ENCODE data around the gene GALNT9.
"Not testable (repeated sequence)": the region's sequence is repeated elsewhere in the genome, so short reads cannot be mapped to it uniquely, and the experiment has no call there.

GALNT9 gene

DNA sequence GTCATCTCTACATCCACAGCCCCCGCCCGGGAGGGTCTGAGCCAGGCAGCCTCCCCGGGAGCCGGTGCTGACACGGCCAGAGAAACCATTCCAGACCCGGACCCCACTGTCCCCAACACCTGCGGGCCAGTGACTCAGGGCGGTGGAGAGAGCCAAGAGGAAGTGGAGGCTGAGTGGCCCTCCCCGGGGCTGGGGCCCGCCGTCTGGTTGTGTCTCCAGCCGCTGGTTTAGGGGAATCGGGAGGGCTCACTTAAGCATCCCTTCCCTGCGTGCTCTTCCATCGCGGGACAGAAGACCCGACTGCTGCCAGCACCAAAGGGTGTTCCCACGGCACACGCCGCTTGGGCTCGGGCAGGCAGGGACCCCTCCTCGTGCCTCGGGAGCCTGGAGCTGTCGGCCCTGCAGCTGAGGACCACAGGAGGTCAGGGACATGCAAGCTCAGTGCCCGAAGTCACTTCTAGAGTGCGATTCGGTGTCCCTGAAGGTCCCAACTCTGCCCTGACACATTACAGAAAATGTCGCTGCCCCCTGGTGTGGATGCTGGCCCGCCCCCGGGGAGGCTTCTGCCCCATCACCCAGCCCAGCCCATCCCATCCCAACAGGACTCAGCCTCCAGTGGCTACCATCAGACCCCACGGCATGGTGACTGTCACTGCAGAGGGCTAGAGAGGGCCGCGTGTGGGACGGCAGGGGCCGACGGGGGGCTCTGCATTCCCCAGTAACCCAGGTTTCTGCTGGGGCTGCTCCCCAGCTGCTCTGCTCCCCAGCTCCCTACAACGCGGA is 50.8 kb downstream of the GALNT9 start:
- DNase-seq = no peak

DNA sequence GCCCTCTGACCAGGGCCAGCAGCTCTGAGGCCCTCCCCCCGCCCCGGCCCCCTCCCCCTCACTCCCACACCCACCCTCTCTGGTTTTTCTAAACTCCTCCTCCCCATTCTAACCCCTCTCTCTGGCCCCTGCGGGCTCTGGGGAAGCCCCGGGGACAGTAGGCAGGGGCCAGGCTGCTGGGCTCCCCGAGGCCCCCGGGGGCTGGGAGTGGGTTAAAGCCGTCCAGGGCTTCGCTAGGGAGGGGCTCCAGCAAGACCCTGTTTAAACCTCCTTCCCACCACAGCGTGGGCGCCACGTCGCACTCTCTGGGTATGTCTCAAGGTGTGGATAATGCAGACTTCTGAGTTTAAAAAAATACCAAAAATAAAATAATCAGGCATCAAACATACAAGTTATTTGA is 51.4 kb downstream of the GALNT9 start:
- no peak for DNase-seq

DNA sequence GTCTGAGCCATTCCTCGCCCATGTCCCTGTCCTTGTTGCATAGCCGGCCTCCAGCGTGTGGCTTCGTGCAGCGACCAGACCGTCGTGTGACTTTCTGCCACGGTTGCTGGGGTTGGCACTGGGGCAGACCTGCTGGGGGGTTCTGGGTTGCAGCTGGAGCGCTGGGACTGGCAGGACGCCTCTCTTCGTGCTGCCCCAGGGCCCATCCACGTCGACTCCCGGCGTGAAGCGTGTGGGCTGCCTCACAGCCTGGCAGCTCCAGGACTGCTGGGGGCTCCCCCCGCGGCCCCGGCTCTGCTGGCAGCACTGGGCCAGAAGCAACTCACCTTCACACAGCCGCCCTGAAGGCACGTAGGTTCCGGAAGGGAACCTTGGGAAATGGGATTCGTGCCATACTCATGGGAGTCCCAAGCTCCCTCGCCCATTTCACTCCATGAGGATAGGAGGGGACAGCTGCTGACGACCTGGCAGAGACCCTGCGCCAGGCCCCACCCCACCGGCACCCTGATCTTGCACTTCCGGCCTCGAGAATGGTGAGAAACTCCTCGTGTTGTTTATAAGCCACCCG is 51.9 kb downstream of the GALNT9 start:
- no peak for DNase-seq

DNA sequence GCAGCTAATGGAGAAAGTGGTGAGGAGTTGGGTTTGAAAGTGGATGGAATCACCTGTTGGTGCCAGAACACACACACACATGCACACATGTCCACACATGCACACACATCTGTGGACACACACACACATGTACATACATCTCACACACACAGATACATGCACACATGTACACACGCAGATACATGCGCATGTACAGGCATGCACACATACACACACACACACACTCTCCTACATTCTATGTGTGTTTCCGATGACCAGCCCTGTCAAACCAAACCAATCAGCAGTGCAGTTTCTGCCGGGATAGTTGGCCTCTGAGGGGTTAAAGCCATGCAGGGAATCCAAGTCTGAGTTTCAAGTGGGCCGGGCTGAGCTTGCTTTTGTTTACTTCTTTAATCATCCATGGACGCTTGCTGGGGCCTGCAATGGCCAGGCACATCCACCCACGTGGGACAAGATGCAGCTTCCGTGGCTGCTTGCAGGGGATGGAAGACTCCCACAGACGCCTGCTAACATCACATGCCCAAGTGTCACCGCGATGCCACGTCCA is 52.5 kb downstream of the GALNT9 start:
- DNase-seq = no peak

DNA sequence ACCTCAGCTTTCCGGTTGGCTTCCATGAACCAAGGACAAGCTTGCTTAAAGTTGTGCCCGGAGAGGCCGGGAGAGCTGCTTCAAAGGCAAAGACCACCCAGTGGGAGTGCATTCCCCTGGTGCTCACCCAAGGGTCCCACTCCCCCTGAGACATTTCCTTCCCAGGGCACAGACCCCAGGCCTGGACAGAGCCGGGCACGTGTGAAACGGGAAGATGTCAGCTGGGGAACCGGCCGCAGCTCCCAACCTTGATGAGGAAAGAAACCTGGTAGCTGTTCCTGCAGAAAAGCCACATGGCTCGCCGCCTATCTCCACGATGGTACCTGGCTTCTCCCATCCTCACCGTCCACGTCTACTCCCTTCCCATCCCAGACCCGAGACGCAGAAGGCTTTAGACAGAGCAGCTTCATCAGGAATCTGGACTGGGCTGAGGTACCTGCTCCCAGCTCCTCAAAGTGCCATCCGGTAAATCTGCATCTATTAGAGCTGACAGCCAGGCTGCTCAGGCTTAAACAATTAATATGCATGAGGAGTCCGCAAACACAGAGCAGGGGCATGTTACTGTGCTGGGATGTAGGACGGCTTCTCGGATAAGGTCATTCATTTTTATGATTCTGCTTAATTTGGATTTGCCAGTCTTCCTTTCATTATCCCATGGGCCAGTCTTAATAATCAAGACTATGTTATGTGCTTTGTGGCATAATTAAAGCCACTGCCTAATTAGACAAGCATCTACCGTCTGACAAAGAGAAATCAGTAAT is 53.1 kb downstream of the GALNT9 start:
- no peak for DNase-seq

DNA sequence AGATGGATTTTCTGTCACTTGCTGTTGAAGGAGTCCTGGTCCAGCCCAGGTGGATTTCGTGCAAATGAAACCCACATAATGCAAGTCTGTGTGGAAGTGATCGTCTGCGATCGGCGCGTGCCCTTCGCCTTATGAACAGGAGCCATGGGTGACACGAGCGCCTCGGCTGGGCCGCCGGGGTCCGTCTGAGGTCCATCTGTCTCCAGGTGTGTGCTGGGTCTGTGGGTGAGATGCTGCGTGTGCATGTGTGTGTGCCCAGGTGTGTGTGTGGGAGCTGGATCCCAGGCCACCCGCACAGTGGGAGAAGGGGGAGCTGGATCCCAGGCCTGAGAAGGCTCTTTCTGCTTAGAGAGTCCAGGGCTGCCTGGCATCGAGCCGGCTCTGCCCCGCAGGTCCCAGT is 53.8 kb downstream of the GALNT9 start:
- no peak for DNase-seq

DNA sequence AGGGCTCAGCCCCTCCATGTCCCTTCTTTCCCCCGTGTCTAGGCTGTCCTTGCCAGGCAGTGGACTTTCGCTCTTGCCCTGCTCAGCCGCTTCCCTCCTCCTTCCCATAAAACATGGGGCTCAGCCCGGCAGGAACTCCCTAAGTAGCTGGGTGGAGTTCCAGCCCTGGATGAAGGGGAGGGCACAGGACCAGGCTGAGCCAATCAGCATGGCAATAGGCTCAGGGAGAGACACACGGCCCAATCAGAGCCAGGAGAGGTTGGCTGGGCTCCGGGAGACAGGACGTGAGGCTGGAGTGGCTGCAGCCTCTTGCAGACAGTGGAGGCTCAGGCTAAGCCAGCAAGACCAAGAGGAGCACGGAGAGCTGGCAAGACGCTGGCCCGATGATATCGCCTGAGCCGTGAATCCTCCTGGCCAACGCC is 54.3 kb downstream of the GALNT9 start:
- DNase-seq = no peak

DNA sequence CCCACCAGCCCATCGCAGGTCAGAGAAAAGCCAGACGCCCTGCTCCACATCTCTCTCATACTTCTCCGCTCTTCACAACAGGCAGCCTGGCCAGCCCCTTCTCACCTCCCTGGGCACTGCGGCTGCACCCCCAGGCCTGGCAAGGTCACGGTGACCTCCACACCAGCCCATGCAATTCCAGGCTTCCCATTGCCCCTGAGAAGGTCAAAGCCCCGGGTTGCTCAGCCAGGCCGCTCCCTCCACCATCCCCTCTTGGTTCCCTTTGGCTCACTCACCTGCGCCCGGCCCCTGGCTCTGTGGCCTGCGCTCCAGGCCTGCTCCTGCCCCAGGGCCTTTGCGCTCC is 55.4 kb downstream of the GALNT9 start:
- DNase-seq = no peak

DNA sequence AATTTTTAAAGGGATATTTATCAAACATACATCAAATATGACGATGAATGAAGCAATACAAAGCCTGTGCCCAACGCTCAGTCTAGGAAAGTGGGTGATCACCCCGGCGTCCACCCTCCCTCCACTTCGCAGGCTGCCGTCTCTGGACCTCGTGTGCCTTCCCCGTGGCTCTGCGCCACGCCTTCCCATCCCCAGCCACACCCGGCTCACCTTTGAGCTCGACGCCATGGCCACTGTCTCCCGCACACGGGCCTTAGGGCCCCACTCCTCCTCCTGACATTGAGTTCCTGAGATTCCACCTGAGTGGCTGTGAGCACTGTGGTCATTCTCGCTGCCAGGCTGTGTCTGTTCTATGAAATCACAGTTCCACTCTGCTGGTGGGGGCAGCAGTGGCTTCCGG is 56.7 kb downstream of the GALNT9 start:
- no peak for DNase-seq

DNA sequence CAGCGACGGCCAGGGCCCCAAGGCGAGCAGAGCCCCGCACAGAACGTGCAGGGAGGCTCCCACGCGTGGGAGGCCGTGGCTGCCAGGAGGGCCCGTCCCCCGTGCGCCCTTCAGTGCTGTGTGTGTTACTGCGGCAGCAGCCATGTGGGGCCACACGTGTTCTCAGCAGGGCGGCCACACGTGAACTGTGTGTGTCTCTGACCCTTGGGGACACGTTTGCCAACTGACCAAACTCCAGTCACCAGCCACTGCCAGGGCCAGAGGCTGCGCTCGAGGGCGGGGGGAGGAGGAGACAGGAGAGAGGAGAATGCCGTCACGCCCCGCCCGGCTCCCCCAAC is 57.7 kb downstream of the GALNT9 start:
- no peak for DNase-seq

DNA sequence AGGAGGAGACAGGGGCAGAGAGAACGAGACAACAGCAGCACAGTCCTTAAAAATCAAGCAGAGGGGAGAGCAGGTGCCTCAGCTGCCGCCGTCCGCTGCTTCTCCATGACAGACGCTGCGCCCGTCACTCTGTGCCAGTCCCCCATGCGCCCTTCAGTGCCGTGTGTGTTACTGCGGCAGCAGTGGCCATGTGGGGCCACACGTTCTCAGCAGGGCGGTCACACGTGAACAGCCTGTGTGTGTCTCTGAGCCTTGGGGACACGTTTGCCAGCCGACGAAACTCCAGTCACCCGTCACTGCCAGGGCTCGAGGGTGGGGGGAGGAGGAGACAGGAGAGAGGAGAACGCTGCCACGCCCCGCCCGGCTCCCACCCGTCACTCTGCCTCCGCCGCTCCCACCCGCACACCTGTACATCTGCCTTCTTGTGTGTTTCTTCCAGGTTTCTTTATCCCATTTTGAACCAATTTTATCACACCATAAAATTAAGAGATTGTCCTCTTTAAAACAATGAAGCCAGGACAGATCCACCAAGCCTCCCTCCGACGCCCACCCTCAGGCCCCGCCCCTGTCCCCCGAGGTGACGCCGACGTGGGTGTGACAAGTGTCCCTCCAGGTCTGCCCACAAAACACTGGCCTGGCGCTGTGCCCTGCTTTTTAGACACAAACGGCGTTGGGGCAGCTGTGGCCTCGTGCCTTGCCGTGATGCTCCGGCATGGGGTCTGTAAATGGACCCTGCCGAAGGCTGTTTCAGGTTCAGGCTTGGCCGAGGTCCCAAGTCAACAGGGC is 58.2 kb downstream of the GALNT9 start:
- no peak for DNase-seq

DNA sequence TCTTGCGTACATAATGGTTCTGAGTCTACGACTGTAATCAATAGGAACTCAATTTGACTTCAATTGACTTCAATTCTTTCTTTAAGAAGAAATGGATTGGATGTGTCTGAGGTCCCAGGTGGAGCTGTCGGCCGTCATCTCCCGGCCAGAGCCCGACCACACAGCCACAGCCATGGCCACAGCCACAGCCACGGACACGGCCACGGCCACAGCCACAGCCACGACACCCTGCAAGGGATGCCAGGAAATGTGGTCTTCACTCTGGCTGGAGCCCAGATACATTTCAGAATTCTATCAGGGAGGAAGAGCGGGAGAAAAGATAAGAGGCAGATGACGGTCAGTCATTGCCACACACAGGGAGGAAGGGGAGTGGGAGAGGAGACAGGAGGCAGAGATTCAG is 58.9 kb downstream of the GALNT9 start:
- no peak for DNase-seq

DNA sequence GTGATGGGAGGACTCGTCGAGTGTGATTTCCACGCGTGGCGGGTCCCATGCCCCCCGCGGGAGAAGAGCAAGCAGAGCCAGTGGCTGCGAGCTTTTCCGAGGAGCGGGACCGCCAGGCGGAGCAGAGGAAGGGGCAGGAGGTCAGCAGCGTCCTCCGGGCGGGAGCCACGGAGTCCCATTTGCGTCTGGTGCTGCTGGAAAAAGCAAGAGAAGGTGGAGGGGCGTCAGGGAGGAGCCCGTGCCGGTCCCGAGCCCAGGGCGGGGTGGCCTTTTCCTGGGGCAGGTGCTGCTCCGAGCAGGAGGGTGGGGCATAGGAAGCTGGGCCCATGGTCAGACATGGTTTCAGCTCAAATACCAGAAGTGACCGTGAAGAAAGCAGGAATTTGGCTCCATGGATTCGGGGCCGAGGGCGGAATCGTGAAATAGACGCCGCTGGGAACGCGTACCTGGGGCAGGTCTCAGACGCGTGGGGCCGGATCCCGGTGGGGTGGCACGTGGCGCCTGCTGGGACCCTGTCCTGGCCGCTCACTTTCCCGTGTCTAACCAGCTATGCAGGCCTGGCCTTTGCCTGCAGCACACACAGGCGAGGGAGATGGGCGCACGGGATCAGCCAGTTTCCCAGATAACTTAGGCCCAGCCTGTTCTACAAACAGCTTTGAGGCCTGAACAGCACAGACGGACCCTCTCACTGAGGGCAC is 60.0 kb downstream of the GALNT9 start:
- no peak for DNase-seq

DNA sequence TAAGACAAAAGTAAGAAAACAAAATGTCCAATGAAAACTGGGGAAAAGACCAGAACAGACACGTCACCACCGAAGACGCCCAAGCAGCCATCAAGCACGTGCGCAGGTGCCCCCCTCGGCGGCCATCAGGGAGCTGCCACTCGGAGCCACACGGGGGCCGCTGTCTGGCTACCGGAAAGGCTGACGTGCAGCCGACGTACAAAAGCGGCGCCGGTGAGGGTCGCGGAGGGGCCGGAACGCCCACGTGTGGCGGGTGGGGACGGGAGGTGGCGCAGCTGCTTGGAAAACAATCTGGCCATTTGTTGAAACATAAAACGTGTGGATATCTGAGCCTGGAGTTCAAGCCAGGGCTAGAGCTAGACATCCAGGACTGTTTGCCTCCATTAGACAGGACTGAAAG is 60.7 kb downstream of the GALNT9 start:
- DNase-seq = no peak

DNA sequence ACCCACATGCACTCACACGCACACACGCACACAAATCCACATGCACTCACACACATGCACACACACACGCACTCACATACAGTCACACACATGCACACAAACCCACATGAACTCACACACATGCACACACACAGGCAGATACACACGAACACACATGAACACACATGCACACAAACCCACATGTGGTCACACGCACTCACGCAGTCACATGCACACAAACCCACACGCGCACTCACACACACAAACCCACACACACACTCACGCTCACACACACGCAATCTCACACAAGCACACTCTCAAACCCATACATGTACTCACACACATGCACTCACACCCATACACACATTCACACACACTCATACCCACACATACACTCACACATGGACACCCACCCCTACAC is 61.5 kb downstream of the GALNT9 start:
- DNase-seq = no peak

DNA sequence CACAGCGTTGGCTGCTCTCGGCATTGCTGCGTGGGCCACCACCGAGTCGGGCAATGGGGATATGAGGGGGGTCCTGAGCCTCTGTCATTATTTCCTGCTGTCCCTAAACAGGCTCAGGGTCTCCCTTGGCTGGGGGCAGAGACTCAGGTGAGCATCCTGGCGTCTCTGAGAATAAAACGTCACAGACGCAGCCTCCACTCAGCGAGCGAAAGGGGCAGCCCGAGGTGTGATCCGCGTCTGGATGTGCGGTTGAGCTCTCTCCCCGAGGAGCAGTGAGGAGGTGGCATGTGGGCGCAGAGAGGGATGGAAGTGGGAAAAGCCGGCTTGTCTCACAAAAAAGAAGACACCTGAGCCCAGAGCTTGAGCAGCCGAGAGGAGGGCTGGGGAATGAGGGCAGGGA is 62.6 kb downstream of the GALNT9 start:
- no peak for DNase-seq

DNA sequence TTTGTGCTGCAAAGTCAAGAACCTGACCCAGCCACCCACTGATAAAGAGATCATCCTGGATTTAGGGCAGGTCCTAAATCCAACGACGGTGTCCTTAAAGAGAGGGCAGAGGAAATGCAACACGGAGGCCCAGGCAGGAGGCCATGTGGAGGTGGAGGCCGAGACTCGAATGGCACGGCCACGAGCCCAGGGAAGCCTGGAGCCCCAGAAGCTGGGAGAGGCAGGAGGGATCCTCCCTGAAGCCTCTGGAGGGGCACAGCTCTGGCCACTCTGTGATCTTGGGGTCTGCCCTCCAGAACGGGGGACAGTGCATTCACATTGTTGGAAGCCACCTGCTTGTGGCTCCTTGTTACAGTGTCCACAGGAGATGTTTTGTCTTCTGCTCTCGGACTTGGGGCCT is 63.0 kb downstream of the GALNT9 start:
- no peak for DNase-seq

DNA sequence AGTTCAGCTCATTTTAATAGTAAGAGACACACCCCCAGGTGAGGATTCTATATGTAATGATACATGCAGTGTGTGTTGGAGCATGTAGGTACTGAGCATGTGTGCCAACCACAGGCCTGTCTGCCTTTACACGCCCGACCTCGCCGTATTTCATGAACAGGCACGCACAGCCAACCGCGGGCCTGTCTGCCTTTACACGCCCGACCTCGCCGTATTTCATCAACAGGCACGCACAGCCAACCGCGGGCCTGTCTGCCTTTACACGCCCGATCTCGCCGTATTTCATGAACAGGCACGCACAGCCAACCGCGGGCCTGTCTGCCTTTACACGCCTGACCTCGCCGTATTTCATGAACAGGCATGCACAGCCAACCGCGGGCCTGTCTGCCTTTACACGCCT is 63.6 kb downstream of the GALNT9 start:
- not testable (repeated sequence) for DNase-seq

DNA sequence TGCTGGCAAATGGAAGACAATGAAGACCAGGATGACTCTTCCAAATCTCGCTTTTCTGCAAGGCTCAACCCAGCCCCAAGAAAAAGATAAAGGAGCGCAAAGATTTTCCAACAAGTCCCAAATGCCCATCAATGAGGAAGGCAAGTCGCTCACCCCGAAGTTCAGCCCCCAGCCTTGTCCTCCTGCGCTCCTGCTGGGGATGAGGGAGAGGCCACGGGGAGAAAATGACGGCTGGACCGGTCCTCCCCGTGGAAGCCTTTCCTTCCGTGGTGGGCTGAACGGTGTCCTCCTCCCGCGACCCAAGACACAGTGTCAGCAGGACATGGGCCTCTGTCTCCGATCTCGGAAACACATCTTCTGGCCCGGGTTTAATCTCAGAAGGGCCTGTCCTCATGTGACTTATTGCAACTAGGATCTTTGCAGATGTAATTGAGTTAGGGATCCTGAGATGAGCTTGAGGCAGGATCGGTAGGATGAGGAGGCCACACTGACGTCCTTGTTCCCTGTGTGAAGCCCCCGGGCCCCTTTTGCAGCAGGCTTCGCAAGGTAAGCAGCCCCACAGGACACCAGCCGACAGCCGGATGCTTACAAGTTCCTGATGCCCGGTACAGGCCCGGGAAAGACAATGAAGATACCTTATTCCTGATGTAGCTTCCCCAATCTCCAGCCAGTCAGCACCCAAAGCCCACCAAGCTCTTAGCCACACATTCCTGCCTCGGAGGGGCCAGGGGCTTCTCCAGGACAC is 64.2 kb downstream of the GALNT9 start:
- DNase-seq = no peak

DNA sequence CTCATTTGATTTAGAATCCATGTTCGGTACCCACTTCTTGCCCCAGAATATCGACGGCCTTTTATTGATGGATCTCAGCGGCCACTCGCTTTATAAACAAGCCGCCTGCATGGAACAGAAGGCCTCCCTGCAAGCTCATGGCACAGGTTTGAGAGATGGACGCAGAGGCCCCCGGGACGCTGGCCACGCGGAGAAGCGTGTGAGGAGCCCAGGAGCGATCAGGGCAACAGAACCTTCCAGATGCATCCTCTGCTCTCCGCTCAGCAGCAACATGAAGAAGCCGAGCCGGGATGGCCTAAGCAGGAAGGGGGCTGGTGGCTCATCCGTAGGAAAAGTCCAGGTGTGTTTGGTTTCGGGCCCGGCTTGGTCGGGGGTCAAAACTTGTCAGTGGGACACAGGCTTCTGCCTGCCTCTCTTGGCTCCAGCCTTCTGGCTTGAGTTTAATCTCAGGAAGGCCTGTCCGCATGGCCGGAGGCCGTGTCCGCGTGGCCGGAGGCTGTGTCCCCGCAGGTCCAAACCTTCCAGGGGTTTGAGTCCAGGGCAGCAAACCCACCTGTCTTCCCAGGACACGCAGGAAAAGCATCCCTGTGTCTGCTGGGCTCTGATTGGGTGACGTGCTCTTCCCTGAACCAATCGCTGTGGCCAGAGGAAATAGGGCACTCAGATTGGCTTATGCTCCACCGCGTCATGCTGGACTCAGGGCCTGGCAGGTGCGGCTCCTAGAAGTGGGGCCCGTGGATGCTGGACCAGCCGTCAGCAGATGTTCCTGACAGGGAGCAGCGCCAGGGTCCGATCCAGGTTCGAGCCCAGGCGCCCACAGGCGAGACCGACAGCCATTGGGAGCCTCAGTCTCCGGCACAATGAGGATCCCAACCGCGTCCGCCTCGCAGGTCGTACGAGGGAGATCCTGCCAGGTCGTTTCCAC is 65.0 kb downstream of the GALNT9 start:
- no peak for DNase-seq
